MCF 10A (cell line): ENCODE data around the gene CALCR. TPM values are rescaled to one million over a fixed set of nuclear protein-coding genes. Genes with fewer than 3 reads are reported as not detected.

Experiments used
- BruUV-seq: library from RNA; stranded (reverse); fragments of 400-500 nt; replicated peaks from 2 replicates; lab custom pipeline; 2021; lab: Mats Ljungman, UMichigan
- CTCF ChIA-PET: fragments of 300-600 bp; sonication (Branson Sonifier 250); formaldehyde crosslinking; extraction: SDS; loops from one replicate; lab custom pipeline; 2021; ENCODE audit warnings: antibody characterized with exemption, inconsistent platforms; lab: Yijun Ruan, JAX
- POLR2A ChIA-PET: fragments of 300-600, 350-650 bp; sonication (Branson Sonifier 250); formaldehyde crosslinking; extraction: SDS; loops from one replicate; lab custom pipeline; 2020; ENCODE audit warnings: antibody characterized with exemption, inconsistent platforms; lab: Yijun Ruan, JAX
- DNase-seq: peaks from one replicate; pipeline ENCODE4 v3.0.0-alpha.2; 2018; ENCODE audit not compliant: unreplicated experiment
- H3K27ac Mint-ChIP-seq: one replicate; pipeline ENCODE4 v1.8.0; 2022; ENCODE audit warnings: mild to moderate bottlenecking, low read depth, mixed read lengths; ENCODE audit not compliant: unreplicated experiment
- H3K27me3 Mint-ChIP-seq: one replicate; pipeline ENCODE4 v1.8.0; 2022; ENCODE audit warnings: mixed read lengths; ENCODE audit not compliant: insufficient read depth, unreplicated experiment
- H3K36me3 Mint-ChIP-seq: one replicate; pipeline ENCODE4 v1.8.0; 2022; ENCODE audit warnings: mild to moderate bottlenecking, moderate library complexity, mixed read lengths; ENCODE audit not compliant: insufficient read depth, unreplicated experiment
- H3K4me1 Mint-ChIP-seq: one replicate; pipeline ENCODE4 v1.8.0; 2022; ENCODE audit warnings: mixed read lengths; ENCODE audit not compliant: insufficient read depth, unreplicated experiment
- H3K4me3 Mint-ChIP-seq: one replicate; pipeline ENCODE4 v1.8.0; 2022; ENCODE audit warnings: mild to moderate bottlenecking, moderate library complexity, mixed read lengths; ENCODE audit not compliant: unreplicated experiment
- H3K9me3 Mint-ChIP-seq: one replicate; pipeline ENCODE4 v1.8.0; 2022; ENCODE audit warnings: mixed read lengths; ENCODE audit not compliant: unreplicated experiment
- intact Hi-C: fragments of 100-400 bp; cut with micrococcal nuclease; formaldehyde crosslinking; loops from 2 replicates; pipeline ENCODE4 v1.14.1; 2022
- total RNA-seq: library from RNA; stranded (reverse); gene quantifications from 2 replicates; pipeline ENCODE4 v1.2.3, GENCODE V29; 2022
- TF ChIP-seq, protein P1 (sequence below): fragments of 200-600 bp; IDR thresholded peaks from one replicate; pipeline ENCODE4 v1.8.0; 2022; ENCODE audit warnings: antibody characterized with exemption, mild to moderate bottlenecking; ENCODE audit not compliant: unreplicated experiment

Gene CALCR
- total RNA-seq, 1 experiment from 2014 or later = not detected

GRCh38 chr7:93566876-93567275, 7.6 kb downstream of the CALCR start:
- Mint-ChIP-seq H3K27ac (no peak overlapping the region), H3K9me3 (no peaks in the 10 kb centered on the region), H3K4me1 (peaks cover 5% of the 10 kb centered on the region), H3K4me3 (no peak overlapping the region), H3K27me3 (peaks cover 80% of the 10 kb centered on the region), H3K36me3 (no peaks in the 10 kb centered on the region)
- intact Hi-C loops = no loop called here
- no peak for DNase-seq
- ChIA-PET CTCF (interaction anchor here (0.7 to 1.2 kb wide), 3 partner anchors 10 to 53 kb away, joined by 3 to 6 read pairs (median 3); no protein-coding TSS in a partner anchor), POLR2A (no interaction called here)
- BruUV-seq = no TSS peak
- TF ChIP-seq, protein P1, sequence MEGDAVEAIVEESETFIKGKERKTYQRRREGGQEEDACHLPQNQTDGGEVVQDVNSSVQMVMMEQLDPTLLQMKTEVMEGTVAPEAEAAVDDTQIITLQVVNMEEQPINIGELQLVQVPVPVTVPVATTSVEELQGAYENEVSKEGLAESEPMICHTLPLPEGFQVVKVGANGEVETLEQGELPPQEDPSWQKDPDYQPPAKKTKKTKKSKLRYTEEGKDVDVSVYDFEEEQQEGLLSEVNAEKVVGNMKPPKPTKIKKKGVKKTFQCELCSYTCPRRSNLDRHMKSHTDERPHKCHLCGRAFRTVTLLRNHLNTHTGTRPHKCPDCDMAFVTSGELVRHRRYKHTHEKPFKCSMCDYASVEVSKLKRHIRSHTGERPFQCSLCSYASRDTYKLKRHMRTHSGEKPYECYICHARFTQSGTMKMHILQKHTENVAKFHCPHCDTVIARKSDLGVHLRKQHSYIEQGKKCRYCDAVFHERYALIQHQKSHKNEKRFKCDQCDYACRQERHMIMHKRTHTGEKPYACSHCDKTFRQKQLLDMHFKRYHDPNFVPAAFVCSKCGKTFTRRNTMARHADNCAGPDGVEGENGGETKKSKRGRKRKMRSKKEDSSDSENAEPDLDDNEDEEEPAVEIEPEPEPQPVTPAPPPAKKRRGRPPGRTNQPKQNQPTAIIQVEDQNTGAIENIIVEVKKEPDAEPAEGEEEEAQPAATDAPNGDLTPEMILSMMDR = no peak

DNA sequence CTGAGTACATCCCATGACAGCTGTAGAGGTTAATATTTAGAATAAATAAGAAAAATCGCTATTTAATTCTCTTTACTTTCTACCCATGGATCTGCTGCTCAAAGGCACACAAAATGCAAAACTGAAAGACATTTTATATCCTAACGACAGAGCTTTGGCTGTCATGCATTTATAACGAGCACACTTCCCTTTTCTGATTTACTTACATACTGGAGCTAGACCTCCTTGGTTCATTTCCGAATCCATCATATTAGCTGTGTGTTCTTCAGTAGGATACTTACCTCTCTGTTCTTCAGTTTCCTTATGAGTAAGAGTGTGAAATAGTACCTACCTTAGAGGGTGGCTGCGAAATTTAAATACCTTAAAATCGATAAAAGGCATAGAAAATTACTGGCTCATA, 10.9 kb downstream of the CALCR start:
- POLR2A ChIA-PET = no interaction called here
- CTCF ChIA-PET = interaction anchor here (0.8 to 1.4 kb wide), 3 partner anchors 11 to 58 kb away, joined by 3 to 5 read pairs (median 4); partner anchors contain the start of gene CALCR
- no TSS peak for BruUV-seq
- intact Hi-C loops = no loop called here
- no peak overlapping the region for H3K4me3 Mint-ChIP-seq
- no peak overlapping the region for H3K27ac Mint-ChIP-seq
- no peaks in the 10 kb centered on the region for H3K9me3 Mint-ChIP-seq
- peaks cover 47% of the 10 kb centered on the region for H3K27me3 Mint-ChIP-seq
- TF ChIP-seq, protein P1 = no peak
- H3K36me3 Mint-ChIP-seq = no peaks in the 10 kb centered on the region
- H3K4me1 Mint-ChIP-seq = peaks cover 18% of the 10 kb centered on the region
- no peak for DNase-seq

DNA sequence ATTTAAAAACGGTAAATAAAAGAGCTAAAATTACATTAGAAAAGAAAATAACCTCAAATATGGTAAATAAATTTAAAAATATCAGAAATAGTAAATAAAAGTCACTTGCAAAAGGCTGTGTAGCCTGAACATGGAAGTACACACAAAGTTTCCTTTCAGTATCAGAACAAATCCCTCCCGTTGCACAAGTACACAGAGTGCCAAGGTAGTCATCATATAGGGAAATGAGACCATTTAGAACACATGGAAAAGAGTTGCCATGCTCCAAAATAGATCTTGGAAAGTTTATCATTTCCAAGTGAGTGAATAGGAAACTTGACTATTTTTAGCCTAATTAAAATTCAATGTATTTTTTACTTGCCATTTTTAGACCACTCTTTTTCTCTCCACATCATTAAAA, 11.6 kb downstream of the CALCR start:
- TF ChIP-seq, protein P1 = no peak
- H3K9me3 Mint-ChIP-seq = no peaks in the 10 kb centered on the region
- H3K4me3 Mint-ChIP-seq = no peak overlapping the region
- BruUV-seq = no TSS peak
- peaks cover 21% of the 10 kb centered on the region for H3K4me1 Mint-ChIP-seq
- H3K27ac Mint-ChIP-seq = no peak overlapping the region
- intact Hi-C loops = no loop called here
- no peak for DNase-seq
- no peaks in the 10 kb centered on the region for H3K36me3 Mint-ChIP-seq
- ChIA-PET CTCF (interaction anchor here (0.8 to 1.8 kb wide), 2 partner anchors 11 to 12 kb away, joined by 3 to 9 read pairs; partner anchors contain the start of gene CALCR), POLR2A (no interaction called here)
- peaks cover 41% of the 10 kb centered on the region for H3K27me3 Mint-ChIP-seq

DNA sequence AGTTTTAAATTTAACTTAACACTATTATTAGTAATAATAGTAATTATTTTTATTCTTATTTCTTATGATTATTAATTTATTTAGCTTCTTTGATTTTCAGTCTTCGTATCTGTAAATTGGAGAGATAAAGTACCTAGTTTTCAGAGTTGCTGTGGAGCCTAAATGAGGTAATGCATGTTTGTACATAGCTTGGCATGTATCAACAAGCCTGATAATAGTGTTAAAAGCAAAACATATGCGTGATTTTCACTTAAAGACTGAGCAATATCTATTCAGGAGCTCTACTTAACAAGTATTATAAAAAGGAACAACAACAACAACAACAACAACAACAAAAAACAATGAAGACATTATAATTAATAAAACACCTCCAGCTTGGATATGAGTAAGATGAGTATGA, 12.4 kb downstream of the CALCR start:
- Mint-ChIP-seq H3K4me3 (no peak overlapping the region), H3K36me3 (no peaks in the 10 kb centered on the region), H3K4me1 (peaks cover 21% of the 10 kb centered on the region), H3K27me3 (peaks cover 32% of the 10 kb centered on the region), H3K9me3 (no peaks in the 10 kb centered on the region), H3K27ac (no peak overlapping the region)
- intact Hi-C loops = no loop called here
- BruUV-seq = no TSS peak
- ChIA-PET CTCF (interaction anchor here (0.7 to 1.8 kb wide), 2 partner anchors 11 to 1501 kb away, joined by 4 to 9 read pairs; no protein-coding TSS in a partner anchor), POLR2A (interaction anchor here (0.9 to 1.5 kb wide), 2 partner anchors 11 to 14 kb away, joined by 4 to 5 read pairs; no protein-coding TSS in a partner anchor)
- no peak for DNase-seq
- TF ChIP-seq, protein P1 = no peak
